ENCODE data around the gene C5orf34. TPM values are rescaled to one million over a fixed set of nuclear protein-coding genes. Genes with fewer than 3 reads are reported as not detected.
A peak's percentile ranks its signal among the peaks of the same experiment; 100 is the strongest.
"Not testable (repeated sequence)": the region's sequence is repeated elsewhere in the genome, so short reads cannot be mapped to it uniquely, and the experiment has no call there.

Gene C5orf34, protein sequence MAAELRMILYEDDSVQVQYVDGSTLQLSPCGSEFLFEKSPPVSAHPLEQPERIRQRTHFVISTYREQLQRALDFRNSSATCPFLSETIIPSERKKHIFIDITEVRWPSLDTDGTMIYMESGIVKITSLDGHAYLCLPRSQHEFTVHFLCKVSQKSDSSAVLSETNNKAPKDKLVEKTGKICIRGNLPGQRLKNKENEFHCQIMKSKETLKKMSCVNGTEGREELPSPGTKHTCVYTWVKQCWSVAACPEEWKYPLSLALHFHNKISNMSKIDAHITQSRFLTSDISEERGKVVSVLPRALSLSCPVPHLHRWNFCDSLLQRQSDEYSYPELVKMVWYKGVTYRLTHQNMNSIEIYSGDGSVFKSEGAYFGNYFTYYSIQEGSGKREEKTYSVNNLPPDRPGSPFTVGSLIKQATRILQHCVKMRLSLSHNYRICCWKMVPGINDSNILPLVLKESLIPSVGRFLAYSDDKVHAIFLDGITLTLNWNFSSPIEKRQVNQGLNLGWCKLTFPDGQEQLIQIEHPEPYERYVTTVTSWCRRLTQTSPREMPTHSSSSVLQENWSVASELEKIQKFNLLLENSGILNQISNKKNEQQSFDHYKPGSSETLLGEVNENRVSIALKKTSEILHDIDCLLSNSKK
- total RNA-seq: 5.1 TPM

DNA sequence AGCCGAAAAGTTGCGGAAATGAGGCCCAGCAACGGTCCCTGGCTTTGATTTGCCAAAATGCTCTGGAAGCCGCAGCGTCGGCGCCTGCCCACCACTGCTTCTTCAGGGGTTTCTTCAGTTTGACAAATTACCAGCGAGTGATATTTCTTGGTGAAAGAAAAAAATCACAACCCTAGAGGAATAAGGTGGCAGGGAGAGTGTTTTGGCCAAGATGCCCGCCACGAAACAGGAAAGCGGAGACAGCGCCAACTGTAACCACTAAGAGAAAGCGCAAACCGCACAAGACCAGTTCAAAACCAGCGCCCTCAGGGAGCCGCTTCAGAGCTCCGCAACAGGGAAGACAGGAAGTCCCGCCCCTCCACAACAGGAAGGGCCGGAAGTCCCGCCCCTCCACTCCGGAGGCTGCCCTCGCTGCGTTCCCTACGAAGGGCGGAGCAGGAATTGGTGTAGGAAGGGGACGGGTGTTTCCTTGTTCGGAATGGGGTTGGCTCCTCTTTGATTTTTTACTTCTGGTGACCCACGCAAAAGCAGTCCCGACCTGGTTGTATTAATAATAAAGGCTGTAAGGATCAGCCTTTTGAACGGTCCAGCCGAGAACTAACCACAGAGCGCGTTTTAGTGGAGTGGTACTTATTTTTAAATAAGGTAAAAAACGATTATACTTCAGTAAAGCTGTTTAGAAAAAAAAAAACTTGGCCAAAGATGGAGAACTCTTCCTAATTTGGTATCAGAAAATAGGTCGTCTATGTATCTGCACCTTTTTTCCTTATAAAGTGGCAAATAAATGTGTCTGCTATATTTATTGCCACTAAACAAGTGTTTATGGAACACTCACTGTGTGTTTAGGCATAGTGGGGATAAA lies at the start of gene C5orf34:
TSS of gene C5orf34 (minus strand) at position 333 of the 862 bp plus-strand sequence. CDS start 5,809 bp downstream, outside the sequence.
- DNase-seq: peak; percentile 95

DNA sequence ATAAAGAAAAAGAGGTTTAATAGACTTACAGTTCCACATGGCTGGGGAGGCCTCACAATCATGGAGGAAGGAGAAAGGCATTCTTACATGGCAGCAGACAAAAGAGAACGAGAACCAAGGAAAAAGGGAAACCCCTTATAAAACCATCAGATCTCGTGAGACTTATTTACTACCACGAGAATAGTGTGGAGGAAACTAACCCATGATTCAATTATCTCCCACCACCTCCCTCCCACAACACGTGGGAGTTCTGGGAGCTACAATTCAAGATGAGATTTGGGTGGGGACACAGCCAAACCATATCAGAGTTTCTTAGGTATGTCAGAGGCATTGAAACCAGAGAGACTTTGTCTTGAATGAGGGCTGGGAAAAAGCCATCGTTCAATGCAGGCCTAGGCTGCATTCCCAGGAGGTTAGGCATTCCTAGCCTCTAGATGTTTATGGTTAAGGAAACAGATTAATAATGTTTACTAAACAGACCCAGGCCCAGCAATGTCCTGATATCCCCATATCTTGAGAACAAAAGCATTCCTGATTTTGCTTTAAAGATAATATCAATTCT lies 49.4 kb upstream of the C5orf34 start:
- no peak for DNase-seq

DNA sequence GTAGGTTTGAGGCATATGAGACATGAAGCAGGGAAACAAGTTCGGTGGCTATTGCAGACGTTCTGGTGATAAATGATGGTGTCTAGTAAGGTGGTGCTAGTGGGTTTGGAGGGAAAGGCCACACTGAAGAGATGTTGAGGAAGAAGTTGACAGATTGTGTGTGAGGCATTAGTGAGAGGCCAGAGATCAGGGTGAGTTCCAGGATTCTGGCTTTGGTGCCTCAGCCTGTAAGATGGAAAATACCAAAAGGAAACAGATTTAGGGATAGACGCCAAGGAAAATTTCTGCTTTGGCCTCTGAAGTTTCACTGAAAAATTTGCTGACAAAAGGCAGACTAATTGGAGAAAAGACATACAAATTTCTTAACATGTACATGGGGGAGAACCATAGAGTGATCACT lies 48.4 kb upstream of the C5orf34 start:
- DNase-seq: no peak

DNA sequence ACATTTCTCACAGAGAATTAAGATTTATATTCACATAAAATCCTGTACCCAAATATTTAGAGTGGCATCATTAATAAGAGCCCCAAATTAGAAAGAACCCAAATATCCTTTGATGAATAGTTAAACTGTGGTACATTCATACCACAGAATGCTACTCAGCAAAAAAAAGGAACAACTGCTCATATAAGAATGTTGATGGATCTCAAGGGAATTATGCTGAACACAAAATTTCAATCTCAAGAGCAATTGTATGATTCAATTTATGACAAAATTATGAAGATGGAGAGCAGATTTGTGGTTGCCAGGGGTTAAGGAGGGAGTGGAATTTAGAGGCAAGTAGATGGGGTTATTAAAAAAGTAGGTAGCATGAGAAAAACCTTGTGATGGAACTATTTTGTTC lies 46.4 kb upstream of the C5orf34 start:
- DNase-seq: no peak

DNA sequence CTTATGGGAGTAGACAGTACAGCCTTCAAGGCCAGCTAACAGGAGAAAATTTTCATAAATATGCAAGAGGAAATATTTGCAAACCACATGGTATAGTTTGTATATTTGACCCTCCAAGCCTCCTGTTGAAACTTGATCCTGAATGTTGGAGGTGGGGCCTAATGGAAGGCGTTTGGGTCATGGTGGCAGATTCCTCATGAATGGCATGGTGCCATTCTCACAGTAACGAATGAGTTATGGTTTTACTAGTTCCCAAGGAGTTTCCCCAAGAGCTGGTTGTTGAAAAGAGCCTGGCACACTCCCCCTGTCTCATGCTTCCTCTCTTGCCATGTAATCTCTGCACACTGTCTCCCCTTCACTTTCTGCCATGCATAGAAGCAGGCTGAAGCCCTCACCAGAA lies 45.2 kb upstream of the C5orf34 start:
- no peak for DNase-seq

DNA sequence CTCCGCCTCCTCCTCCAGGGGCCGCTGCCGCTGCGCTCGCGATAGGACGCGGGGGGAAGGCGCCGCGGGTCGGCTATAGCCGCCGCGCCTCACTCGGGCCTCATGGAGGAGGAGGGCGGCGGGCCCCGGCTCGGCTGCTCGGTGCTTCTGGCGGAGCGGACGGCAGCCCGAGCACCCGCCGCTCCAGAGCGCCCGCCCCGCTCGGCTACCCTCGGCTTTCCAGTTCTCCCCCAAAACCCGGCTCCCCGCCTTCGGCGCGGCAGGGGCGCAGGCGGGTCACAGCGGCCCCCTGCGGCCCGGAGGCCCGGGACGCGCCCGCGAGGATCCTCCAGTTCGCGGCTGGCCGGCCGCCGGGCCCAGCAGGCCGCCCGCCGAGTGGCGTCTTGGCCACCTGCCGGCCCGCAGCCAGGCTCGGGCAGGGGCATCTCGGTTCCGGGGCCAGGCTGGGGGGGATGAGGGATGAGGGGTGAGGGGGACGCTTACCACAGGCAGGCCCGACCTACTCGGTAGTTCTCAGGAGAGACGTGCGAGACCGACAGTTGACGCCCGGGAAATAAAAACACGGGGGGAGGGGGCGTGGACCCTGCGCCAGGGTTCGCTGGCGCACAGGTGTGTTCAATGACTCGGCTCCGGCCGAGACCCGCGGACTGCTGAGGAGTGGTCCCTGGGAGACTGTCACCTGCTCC lies 42.1 kb upstream of the C5orf34 start, which contains the start of gene PAIP1:
TSS of gene PAIP1 (minus strand) at position 221 of the 686 bp plus-strand sequence. CDS start 231 bp downstream, outside the sequence.
- DNase-seq: peak; percentile 58

DNA sequence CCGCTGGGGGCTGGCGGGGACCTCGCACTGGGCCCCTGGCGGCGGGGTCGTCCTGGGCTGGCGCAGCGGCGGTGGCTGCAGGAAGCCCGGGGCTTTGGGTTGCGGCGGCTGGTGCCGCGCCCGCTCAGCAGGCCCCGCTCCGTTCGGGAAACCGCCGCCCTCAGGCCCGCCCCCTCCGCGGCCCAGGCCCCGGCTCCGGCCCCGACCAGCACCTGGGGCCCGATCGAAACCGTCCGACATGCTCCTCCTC lies 41.6 kb upstream of the C5orf34 start:
- DNase-seq: not testable (repeated sequence)

DNA sequence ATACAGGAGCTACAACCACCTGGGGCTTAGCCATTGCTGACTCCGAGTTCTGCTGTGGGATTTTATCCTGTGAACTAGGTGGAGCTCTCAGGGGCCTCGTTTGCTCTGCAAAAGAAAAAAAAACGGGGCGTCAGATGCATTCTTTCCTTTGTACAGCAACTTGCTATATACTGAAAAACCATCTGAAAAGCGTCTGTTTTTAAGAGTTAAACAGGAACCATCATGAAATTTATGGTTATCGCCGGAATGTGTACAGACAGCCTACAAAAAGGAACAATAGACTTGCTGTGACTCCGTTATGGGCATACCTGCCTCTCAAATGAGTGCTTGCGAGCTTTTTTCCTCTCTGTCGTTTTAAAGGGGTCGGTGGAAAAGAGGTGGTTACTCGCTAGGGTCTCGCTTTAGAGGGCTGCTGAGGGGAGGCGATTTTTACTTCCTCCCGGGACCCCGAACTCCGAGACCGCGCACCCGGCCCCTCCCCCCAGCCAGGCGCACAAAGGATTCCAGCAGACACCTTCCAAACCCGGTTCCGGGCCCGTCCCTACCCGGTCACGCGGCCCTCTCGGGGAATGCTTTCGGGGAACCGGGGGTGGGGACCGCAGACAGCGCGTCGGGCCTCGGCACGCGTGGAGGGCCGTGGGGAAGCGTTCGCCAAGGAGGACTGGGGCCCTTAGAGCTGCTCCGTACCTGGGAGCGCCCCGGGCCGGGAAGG lies 41.1 kb upstream of the C5orf34 start:
- no peak for DNase-seq

DNA sequence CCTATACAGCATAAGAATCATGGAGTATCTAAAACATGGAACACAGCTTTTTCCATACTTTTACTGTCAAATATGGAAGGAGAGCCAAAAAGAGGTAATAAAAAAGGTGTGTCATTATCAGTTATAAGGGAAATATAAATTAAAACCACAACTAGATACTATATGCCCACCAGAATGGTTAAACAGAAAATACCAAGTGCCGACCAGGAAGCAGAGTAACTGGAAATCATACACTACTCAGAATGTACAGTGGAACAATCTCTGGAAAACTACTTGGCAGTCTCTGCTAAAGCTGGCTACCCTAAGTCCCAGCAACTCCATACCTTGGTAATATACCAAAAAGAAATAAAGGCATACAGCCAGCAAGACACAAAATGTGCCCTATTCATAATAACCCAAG lies 39.5 kb upstream of the C5orf34 start:
- no peak for DNase-seq

DNA sequence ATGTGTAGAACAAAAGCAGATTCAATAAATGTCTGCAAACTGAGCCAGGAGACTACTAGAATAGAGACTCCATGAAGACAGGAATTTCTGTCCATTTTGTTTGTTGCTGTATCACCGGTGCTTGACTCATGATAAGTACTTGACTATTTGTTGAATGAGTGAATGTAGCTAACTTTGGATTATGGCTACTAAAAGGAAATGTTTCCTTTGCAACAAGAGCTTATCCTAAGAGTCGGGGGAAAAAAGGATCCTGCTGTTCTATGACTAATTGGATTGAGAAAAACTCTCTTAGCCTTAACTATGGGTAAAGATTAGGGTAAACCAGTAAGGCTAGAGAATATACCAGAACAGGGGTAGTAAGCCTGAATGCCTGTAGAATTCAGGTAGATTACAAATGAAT lies 38.4 kb upstream of the C5orf34 start:
- DNase-seq: no peak

DNA sequence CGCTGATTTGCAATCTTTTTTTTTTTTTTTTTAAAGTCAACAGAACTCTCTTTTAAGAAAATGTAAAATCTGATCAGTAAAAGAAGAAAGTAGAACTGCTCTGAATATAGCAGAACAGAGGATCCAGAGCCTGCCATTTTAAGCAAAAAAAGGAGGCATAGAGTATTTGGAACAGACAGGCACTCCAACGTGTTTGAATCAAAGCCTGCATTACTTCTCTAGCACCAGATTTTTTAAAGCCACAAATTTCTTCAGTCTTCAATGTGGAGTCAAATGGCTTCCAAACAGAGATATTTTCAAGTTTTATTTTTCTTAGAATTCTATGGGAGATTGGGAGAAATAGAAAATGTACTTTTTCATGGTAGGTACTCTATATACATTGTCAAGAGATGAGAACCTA lies 36.8 kb upstream of the C5orf34 start:
- no peak for DNase-seq

DNA sequence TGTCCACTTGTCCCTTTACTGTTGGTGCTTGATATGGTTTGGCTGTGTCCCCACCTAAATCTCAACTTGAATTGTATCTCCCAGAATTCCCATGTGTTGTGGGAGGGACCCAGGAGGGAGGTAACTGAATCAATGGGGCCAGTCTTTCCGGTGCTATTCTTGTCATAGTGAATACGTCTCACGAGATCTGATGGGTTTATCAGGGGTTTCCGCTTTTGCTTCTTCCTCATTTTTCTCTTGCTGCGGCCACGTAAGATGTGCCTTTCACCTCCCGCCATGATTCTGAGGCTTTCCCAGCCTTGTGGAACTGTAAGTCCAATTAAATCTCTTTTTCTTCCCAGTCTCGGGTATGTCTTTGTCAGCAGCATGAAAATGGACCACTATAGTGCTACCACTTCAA lies 34.3 kb upstream of the C5orf34 start:
- DNase-seq: not testable (repeated sequence)

DNA sequence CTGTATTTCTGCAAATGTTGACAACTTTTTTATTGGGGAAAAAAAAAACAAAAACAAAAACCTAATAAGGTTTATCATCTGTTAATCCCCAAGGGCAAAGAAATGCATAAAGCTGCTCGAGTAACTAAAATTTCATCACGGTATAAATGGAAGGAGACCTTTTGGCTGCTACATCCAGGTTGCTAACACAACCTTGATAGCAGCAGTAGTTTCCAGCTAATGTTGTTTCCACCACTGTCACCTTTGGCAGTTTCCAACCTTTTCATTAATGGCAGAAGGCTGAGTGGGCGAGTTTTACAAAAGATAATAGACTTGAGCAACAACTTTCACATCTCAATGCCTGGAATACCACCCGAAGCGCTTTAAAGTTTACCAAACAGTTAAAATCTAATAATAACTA lies 33.4 kb upstream of the C5orf34 start:
- DNase-seq: no peak

DNA sequence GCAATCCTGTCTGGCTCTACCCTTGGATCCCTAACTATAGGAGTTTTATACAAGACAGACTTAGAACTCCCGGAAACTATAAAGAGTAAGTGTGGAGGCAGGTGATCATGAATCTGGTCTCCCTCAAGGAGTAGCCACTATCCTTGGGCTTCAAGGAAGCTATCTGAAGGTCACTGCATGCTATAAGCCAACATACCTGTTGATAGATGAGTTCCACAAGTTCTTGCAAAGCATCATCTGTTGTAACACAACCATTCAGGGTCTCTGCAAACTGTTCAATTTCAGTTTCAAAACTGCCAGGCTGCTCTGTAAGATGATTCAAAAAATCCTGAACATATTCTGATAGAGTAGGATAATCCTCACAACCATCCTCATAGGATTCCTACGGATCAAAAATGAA lies 32.6 kb upstream of the C5orf34 start:
- no peak for DNase-seq

DNA sequence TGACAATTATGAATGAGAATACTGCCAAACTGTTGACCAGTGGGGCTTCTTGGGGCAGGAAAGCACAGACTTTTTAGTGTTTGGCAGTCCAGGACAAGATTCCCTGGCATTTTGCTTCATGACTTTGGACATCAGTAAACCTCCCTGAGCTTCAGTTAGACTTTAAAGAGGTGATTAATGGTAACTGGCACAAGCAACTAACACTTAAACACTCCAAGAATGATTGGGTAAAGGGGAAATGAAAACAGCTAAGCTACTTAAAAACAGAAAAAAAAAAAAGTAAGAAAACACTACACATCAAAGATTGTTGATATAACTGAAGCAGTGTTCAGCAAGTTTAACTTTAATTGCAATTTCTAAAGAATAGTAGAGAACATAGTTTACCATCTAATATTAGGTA lies 28.5 kb upstream of the C5orf34 start:
- no peak for DNase-seq

DNA sequence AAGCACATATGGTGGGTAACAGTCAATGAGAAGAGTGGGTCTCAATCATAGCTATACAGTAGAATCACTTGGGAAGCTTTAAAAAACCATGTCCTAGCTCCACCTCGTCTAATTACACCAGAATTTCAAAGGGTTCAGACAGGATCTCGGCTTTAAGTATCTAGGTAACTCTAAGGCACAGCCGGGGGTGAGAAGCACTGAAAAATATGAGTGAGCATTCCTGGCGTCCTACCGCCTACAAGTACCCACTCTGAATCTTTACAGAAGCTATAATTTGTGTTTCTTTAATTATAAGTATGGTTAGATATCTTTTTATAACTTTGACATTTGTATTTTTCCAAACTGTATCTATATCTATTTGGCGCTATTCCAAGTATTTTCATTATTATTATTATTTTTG lies 25.8 kb upstream of the C5orf34 start:
- no peak for DNase-seq

DNA sequence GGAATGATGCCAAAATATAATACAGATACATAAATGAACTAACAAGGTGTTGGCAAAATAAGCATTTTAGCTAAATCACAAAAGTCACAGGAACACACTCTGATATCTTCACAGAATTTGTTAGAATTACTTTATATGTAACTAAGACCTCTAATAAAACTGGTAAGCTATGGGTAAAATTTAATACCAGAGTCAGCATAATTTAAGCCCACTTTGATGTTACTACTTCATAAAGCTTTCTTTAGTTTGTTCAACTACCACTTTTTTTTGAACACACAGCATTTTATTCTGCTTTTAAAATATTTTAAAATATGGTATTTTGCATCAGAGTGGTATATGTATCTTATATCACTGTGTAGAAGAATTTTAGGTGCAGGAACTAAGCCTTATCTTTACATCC lies 22.0 kb upstream of the C5orf34 start:
- DNase-seq: no peak

DNA sequence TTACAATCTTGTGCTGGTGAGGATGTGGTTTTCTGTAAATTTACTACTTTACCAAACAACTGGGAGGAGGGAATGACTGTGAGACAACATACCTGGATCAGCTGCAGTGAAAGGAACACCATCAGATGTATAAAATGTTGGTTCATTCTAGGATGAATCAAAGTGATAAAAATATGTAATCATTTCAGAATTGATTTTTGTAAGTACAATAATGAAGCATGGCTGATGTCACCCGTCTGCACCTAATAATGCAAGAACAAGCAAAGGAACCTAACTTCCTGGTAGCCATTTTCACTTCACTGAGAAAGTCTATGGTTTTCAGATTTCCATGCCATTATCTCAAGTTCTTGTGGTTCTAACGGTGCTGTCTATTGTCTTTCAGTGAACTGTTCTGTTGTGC lies 18.7 kb upstream of the C5orf34 start:
- DNase-seq: no peak

DNA sequence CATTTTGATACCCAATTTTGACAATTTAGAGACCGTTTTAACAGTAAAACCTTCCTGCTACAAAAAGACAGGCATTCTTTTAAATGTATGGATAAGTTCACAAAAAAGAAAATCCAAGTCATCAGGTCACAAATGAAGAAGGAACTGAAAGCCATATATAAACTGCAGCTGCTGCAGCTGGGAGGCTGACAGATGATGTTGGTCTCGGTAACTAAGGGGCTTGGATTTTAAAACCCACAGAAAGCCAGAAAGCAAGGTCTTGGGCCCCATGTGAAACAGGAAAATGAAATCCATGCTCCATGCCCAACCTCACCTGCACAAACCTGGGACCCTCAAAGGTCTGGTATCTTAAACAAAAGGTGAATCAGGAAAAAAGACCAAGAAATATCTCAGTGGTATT lies 15.7 kb upstream of the C5orf34 start:
- no peak for DNase-seq

DNA sequence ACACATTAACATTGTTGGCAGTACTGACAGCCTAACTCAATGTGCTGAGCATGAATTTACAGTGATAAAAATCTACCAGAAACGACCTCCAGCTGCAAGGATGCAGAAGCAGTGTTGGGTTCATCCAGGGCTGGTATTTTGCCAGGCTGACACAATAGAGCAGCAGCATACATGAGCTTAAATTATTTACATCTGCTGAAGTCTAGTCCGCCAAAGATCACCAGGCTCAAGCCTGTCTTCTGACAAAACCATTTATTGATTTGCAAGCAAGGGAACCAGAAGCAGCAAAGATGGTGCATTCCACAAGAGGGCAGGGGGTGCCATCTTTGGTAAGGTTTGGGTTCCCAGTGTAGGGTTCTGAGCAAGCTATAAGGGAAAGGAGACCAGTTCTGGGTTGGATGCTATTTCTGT lies 8.7 kb upstream of the C5orf34 start:
- DNase-seq: peak; percentile 87

DNA sequence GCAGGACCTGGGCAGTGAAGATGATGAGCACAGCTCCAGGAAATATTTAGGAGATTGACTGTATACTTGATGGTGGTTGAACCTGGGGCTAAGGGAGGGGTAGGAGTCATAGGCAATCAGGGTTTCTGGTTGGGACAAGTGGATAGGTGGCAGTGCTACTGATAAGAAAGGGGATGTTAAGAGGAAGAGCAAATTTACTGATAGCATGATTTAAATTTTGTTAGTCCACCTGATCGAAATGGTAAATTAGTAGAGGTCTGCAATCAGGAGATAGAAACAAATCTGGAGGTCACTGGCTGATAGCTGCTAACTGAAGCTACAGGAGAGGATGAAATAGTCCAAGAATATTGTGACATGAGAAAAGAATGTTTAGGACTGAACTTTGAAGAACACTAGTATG lies 5.7 kb upstream of the C5orf34 start:
- no peak for DNase-seq

DNA sequence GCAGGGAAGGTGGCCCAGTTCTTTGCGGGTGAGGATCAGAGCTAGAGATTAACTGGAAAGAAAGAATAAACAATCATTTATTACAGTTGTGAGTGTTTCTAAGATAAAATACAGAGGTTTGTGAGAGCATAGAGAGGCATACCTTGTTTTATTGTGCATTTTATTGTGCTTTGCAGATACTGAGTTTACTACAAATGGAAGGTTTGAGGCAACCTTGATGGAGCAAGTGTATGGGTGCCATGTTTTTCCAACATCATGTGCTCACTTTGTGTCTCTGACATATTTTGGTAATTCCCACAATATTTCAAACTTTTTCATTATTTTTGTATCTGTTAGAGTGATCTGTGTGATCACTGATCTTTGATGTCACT lies 715 bp upstream of the C5orf34 start:
- no peak for DNase-seq

Measured in skin of body (tissue), 2 donors.